Activated CD4-positive, alpha-beta T cell treated with anti-CD3 and anti-CD28 coated beads for 48 hours (primary cell): ENCODE results near the gene LRRC23.
"Not testable (repeated sequence)": the region's sequence is repeated elsewhere in the genome, so short reads cannot be mapped to it uniquely, and the experiment has no call there.

Source experiments
- DNase-seq: peaks from one replicate; pipeline ENCODE4 v3.0.0-alpha.2; 2020

Gene LRRC23

GRCh38 chr12:6903722-6904121 is 900 bp upstream of the LRRC23 start:
- DNase-seq = no peak

DNA sequence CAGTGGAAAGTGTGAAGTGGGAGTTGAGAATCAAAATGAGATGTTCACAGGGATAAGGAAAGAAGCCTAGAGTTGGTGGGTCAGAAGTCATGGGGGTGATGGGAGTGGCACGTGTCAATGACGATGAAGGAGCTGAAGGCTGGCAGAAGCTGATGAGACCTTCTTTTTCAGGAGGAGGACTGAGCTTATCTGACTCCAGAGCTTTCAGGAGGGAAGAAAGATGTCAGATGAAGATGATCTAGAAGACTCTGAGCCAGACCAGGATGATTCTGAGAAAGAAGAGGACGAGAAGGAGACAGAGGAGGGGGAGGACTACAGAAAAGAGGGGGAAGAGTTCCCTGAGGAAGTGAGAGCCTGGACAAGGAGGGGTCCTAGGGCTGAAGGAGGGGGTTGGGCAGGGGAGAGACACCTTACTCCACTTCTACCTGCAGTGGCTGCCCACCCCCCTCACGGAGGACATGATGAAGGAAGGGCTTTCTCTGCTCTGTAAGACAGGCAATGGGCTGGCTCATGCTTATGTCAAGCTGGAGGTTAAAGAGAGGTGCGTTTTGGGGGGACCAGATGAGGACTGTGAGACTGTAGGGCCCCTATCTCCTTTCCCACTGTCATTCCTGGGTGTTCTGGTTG is 905 bp downstream of the LRRC23 start:
- DNase-seq = no peak

GRCh38 chr12:6908141-6908540 is 3.5 kb downstream of the LRRC23 start:
- not testable (repeated sequence) for DNase-seq

- no peak for DNase-seq
Observed at GRCh38 chr12:6909421-6910145, 5.0 kb downstream of the LRRC23 start.

DNA sequence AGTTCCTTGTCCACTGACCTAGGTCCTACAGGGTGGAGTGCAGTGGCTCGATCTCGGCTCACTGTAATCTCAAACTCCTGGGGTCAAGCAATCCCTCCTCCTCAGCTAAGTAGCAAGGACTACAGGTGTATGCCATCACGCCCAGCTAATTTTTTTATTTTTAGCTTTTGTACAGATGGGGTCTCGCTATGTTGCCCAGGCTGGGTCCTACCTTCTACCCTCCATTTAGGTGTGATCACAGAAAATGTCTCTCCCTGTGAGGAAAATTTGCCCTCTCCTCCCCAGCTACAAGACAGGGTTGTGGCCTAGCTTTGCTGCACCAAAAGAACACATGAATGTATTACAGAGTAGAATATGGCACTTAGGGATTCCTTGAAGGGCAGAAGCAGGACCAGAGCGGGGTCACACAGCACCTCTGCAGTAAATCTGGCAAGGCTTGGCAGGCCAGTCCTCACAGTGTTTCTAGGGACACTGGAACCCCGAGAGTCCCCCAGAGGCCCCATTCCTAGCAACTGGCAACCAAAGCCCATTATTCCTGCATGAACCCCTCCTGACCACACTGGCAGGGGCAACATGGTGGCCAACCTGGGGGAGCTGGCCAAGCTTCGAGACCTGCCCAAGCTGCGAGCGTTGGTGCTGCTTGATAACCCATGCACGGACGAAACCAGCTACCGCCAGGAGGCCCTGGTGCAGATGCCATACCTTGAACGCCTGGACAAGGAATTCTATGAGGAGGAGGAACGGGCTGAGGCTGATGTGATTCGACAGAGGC is 7.7 kb downstream of the LRRC23 start:
- no peak for DNase-seq

DNA sequence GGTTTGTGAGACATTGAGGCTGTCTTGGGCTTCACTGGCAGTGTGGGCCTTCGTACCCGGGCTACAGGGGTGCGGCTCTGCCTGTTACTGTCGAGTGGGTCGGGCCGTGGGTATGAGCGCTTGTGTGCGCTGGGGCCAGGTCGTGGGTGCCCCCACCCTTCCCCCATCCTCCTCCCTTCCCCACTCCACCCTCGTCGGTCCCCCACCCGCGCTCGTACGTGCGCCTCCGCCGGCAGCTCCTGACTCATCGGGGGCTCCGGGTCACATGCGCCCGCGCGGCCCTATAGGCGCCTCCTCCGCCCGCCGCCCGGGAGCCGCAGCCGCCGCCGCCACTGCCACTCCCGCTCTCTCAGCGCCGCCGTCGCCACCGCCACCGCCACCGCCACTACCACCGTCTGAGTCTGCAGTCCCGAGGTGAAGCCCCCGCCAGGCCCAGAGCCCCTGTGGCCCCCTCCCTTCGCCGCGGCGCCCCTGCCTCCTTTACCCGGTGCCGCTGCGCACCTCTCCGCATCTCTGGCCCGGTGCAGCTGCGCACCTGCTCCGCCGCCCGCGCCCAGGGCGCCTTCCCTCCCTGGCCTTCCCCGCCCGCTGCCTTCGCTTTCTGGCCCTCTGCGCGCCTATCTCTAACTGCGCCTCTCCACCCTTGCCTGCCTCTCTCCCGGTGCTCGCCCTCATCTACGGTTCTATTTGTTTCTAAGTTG is 9.8 kb downstream of the LRRC23 start, which contains the start of gene ENO2:
ENO2 (plus strand) TSS at position 335 of the 701 bp plus-strand sequence. CDS start 1,253 bp downstream, outside the sequence.
- DNase-seq = peak; percentile 86

DNA sequence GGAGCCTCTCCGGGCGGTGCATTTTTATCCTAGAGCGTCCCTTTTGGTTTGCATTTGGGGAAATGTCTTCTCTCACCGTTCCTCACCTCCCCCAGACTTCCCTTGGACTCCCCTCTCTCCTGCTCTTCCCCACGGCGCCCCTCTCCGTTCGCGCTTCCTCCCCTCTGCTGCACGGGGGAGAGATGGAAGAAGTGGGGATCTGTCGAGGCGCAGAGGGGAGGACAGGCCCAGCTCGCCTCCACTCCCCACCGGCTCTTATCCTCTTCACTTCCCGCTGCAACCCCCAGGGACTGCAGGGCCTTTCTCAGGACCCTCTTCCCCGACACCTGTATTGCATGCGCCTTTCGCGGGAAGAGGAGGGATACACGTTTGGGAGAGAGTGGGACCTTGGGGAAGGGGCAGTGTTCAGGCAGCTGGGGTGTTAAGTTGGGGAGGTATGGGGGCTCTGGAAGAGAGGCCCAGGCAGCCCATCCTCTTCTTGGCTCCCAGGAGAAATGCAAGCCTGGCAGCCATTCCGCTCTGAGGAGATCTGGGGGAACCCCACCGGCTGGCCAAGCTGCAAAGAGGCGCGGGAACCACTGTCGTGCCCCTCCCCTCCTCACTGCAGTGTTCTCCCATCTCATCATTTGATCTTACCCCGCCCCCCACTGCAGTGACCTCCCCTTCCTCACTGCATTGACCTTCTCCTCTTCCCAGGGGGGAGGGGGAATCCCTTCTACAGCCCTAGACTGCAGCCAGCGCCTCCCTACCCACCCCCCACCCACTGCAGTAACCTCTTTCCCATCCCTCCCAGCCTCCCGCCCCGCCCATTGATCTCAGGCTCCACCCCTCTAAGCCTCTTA is 10.5 kb downstream of the LRRC23 start:
- peak; percentile 46 for DNase-seq

DNA sequence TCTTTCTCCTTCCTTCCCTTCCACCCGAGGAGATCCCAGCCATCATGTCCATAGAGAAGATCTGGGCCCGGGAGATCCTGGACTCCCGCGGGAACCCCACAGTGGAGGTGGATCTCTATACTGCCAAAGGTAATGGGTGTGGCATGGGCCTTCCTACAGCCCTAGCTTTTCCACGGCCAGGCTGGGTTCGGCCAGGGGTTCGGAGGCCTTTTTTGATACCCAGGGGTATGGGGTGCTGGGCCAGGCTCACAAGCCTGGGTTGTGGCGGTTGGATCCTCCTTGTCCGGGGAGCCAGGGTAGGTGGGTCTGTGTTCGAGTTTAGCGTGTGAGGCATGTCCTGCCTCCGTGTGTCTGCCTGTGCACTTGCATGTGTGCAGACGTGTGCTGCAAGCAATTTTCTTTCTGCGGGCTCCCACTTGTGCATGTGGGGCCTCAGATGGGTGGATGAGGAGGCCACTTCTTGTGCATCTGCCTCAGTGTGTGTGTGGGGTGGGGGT is 11.2 kb downstream of the LRRC23 start:
- no peak for DNase-seq

DNA sequence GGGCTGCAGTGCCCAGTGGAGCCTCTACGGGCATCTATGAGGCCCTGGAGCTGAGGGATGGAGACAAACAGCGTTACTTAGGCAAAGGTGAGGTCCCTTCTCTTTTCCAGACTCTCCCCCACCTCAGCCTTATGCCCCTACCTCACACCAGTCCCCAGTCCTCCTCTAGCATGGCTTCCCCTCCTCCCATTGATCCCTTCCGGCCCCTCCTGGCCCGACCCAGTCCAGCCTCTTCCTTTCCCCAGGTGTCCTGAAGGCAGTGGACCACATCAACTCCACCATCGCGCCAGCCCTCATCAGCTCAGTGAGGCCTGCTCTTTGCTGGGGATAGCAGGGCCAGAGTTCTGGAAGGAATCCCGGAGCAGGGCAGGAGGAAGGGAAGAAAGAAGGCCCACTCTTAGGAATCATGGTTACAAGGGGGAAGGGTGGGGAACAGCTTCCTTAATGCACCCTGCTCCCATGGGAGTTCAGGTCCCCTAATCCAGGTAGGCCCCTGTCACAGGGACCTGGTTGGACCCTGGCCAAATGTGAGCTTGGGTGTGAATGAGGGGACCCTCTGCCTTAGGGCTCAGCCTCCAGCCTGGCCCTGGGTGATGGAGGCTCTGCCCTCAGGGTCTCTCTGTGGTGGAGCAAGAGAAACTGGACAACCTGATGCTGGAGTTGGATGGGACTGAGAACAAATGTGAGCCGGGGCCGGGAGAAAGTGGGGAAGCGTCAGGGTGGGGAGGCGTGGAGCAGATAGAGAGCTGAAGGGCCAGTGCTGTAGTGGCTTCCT is 12.0 kb downstream of the LRRC23 start:
- DNase-seq = no peak

DNA sequence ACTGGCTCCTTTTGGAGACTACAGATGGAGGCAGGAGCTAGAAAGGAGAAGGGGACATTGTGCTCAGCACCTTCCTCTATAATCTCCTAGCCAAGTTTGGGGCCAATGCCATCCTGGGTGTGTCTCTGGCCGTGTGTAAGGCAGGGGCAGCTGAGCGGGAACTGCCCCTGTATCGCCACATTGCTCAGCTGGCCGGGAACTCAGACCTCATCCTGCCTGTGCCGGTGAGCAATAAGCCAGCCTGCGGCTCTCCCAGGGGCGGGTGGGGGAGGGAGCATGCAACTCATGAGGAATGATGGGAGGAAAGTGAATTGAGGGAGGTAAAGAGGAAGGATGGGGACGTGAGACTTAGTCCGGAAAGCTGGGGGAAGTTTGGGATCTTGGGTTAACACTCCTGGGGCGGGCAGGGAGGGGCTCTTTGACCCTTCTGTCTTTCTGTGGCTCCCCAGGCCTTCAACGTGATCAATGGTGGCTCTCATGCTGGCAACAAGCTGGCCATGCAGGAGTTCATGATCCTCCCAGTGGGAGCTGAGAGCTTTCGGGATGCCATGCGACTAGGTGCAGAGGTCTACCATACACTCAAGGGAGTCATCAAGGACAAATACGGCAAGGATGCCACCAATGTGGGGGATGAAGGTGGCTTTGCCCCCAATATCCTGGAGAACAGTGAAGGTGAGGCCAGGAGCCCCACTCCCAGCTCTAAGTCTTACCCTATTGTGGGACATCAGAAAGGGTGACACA is 13.0 kb downstream of the LRRC23 start:
- no peak for DNase-seq

GRCh38 chr12:6919588-6919987 is 15.0 kb downstream of the LRRC23 start:
- DNase-seq = no peak

DNA sequence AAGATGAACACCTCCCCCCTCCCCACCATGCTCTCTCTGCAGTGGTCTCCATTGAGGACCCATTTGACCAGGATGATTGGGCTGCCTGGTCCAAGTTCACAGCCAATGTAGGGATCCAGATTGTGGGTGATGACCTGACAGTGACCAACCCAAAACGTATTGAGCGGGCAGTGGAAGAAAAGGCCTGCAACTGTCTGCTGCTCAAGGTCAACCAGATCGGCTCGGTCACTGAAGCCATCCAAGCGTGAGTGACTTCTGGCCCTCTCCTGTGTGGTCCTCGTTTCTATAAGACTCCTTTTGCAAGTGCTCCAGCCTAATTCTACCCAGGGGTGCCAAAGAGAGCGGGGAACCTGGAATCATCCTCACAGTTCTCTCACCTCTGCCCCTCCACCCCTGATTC is 16.9 kb downstream of the LRRC23 start:
- DNase-seq = no peak

DNA sequence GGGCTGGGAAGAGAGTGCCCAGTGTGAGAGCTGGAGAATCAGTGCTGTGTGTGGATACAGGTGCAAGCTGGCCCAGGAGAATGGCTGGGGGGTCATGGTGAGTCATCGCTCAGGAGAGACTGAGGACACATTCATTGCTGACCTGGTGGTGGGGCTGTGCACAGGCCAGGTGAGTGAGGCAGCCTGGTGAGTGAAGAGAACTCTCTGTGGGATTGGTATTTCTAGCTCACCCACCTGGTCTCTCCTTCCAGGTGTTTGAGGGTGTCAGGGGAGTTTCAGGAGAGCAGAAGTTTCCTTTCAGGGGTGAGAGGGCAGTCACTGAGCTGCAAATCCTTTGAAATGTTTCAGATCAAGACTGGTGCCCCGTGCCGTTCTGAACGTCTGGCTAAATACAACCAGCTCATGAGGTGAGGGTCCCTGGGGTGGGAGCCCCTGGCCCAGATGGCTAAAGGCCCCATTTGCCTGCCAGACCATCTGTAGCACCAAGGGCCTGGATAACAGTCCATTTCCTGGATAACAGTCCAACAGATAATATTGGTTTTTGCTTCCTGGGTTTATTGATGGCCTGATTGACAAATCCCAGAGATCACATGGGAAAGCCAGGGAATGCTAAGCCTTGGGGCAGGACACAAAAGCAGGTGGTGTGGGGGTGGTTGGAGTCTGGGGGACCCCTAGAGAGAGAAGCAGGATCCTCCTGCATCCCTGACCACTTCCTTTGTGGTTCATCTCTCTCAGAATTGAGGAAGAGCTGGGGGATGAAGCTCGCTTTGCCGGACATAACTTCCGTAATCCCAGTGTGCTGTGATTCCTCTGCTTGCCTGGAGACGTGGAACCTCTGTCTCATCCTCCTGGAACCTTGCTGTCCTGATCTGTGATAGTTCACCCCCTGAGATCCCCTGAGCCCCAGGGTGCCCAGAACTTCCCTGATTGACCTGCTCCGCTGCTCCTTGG is 17.6 kb downstream of the LRRC23 start:
- no peak for DNase-seq

GRCh38 chr12:6923003-6923732 is 18.5 kb downstream of the LRRC23 start:
- no peak for DNase-seq

- DNase-seq = no peak
Observed at GRCh38 chr12:6923851-6924250, 19.2 kb downstream of the LRRC23 start.

DNA sequence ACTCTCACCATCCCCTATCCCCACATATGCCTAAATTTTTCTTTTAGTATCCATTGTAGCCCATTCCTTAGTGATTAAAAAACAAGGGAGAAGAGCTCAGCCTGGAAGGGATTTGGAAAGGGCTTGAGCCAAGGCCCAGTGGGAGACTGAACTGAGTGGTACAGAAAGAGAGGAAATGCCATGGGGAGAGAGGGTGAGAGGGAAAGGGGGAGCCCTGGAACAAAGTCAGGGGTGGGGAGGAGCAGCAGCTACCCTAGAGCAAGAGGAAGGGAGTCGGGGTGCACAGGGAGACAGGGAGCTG is 20.6 kb downstream of the LRRC23 start:
- DNase-seq = no peak

GRCh38 chr12:6925540-6926279 is 21.1 kb downstream of the LRRC23 start:
- DNase-seq = no peak
